ENCODE results near the gene MPC1L.
"Not testable (repeated sequence)": the region's sequence is repeated elsewhere in the genome, so short reads cannot be mapped to it uniquely, and the experiment has no call there.

The MPC1L gene

DNA sequence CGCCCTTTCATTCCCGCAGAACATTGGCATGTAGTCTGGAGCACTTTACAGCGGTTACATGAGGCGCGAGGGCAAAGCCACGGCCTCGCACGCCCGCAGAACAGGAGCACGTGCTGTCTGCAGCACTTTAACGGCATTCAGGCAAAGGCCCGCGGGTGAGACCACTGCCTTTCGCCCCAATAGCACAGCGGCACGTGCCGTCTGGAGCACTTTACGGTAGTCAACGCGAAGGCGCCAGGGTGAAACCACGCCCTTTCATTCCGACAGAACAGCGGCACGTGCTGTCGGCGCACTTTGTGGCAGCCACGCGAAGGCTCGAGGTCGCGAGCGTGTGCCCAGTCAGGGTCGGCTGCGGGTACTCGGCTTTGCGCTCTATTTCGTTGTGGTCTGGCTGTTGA is at the start of gene MPC1L:
Gene MPC1L (plus strand): TSS at position 290 of the 398 bp plus-strand sequence. CDS start 138 bp downstream, outside the sequence.
- no peak for DNase-seq

DNA sequence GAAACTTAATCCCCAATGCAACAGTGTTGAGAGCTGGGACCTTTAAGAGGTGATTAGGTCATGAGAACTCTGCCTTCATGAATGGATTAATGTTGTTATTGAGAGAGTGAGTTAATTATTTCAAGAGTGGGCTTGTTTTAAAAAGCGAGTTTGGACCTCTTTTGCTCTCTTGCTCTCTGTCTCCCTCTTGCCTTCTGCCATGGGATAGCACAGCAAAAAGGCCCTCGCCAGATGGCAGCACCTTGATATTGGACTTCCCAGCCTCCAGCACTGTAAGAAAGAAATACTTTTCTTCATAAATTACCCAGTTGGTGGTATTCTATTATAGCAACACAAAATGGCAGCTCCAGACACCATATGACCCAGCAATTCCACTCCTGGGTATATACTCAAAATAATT is 49.5 kb upstream of the MPC1L start:
- no peak for DNase-seq

DNA sequence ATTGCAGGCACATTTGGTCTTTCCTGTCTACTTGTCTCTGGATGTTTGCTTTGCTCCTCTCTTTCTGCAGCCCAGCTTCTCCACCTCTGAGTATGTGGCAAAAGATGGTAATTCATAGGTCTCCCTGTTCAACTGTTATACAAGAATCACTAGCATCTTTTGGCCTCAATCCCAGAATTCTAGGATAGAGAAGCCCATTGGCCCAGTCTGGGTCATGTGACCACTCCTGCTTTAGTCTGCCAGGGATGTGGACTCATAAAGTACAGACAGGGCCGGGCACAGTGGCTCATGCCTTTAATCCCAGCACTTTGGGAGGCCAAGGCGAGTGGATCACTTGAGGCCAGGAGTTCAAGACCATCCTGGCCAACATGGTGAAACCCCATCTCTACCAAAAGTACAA is 47.8 kb upstream of the MPC1L start:
- DNase-seq, result not testable (repeated sequence)

DNA sequence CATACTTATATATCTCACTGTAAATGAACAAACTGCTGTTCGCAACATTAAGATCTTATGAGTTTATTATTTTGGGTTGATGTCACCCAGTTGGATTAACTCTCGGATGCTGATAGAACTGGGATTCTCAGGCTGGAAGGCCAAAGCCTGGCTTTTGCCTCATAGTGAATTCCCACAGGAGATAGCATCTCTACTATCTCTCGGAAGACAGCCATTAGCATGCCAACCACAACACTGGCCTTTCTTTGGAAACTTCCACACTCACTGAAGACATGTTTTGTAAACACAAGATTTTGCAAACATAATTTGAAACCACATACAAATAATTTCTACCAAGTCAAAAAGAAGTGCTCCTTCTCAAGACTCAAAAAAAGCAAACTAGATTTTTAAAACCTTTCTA is 46.9 kb upstream of the MPC1L start:
- no peak for DNase-seq

DNA sequence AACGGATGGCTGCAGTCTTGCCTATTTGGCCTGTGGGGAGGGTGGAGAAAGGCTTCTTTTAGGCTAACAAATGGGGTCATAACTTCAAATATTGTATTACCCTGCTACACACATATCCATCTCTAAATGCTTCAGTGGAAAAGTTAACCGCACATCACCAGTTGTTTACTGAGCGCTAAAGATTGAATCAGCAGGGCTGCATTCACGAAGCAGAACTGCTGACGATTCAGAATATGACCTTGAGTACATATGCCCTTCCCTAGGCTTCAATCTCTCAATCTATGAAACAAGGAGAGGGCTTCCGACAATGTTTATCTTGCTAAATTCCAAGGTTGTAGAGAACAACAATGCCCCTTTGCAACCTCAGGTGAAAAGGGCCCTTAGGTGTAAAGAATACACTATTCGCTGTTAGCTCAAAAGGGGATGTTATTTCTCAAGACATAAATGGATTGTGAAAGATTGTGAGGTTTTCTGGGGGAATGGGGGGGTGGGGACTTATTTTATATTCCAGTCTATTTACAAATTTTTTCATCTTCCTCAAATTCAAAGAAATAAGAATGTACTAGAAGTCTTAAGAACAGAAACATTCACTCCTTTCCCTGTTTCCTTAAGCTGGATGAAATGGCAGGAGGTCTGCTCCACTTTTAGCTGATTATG is 45.1 kb upstream of the MPC1L start:
- no peak for DNase-seq

DNA sequence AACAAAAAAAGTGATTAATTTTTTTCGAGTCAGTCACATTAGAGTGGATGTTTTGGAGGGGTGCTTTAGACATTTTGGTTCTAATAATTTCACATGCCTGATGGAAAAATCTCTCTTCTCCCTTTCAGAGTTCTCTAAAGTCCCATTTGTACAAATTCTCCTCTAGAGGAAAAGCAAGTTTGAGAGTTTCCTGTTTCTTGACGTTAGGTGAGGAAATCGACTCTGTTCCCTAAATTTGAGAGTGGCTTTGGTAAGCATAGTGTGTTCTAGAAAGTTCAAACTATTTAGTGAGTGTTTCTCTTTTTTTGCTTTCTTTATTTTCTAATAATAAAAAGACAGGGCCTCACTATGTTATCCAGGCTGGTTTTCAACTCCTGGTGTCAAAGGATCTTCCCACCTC is 44.1 kb upstream of the MPC1L start:
- no peak for DNase-seq

DNA sequence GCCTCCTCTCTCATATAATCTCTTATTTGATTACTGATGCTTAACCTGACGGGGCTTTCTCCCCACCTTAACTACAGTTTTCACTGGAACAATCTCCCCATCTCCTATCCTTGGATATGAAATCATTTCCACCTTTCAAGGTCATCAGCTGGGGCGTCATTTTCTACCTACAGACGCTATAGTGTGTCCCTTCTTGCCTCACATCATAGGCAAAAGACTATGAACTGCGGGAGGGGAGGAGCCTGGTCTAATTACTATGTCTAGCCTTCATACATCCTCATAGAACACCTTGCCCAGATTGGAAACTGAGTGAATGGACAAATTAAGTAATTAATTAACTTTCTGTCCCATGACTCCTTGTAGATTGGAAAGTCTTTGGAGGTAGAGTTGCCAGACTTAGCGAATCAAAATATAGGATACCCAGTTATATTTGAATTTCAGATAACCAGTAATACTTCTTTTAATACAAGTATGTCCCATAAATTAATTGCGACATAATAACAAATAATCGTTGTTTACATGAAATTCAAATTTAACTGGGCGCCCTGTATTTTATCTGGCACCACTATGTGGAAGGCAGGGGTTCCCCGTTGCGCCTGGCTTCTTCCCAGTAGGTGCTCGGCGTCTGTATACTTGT is 43.2 kb upstream of the MPC1L start:
- DNase-seq, result no peak

DNA sequence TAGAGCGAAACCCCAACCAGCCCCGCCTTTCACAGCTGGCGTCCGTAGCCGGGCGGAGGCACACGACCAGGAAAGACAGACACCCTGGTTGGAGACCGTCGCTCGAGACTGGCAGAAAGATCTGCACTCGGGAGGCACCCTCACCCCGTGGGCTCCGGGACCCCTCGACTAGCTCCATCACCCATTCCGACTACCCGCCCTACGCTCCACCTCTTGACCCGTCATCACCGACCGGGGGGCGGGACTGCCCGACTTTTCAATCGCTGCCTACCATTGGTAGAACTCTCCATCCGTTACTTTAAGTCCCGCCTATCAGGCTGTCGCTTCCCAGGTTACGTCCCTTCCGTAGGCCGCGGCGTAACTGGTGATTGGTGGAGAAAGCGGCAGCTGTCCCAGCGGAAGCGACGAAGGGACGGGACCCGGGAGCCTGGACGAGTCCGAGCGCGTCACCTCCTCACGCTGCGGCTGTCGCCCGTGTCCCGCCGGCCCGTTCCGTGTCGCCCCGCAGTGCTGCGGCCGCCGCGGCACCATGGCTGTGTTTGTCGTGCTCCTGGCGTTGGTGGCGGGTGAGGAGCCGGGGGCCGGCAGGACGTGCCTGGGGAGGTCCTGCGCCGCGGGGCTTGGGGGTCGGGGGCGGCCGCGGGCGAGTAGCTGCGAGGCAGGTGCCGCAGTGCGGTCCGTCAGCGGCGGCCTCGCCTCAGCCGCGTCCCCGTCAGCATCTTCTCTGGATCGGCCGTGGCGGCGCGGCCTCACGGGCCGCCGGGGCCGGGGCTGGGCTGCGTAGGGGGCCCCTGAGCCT is 42.5 kb upstream of the MPC1L start, which contains the start of gene ATP6AP2:
Gene ATP6AP2 (plus strand): TSS at position 434 of the 799 bp plus-strand sequence. CDS start 96 bp downstream, at position 530.
- peak; percentile 79 for DNase-seq

DNA sequence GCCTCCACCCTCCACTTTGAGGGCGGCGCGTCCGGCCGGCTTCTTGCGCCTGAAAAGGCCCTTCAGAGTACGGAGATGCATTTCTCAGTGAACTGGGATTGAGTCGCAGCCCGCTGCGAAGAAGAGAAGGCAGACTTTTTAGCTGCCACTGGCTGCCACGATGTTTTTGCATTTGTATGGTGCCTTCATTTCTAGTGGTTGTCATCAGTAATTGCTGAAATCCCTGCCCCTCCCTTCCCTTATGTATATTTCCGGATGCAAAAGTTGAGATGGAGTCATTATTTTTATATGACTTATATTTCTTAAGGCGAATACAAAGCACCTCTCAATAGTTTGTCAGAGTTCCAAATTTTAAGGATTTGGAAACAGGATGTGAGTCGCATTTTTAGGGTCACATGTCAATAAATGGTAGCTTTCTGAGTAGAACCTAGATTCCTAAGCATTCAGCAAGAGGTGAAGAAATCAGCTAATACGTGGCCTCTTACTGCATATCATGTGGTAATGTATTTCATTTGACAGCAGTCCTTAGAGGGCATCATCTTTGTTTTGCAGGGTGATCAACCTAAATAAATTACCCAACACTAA is 41.8 kb upstream of the MPC1L start:
- no peak for DNase-seq

DNA sequence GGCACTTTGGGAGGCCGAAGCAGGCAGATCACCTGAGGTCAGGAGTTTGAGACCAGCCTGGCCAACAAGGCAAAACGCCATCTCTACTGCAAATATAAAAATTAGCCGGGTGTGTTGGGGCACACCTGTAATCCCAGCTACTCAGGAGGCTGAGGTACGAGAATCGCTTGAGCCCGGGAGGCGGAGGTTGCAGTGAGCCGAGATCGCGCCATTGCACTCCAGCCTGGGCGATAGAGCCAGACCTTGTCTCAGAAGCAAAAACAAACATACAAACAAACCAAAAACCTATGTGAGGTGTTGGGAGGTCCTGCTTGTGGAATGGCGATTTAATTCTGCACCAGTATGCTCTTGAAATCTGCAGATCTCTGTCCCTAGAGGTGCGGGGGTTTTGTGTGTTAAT is 41.0 kb upstream of the MPC1L start:
- not testable (repeated sequence) for DNase-seq

DNA sequence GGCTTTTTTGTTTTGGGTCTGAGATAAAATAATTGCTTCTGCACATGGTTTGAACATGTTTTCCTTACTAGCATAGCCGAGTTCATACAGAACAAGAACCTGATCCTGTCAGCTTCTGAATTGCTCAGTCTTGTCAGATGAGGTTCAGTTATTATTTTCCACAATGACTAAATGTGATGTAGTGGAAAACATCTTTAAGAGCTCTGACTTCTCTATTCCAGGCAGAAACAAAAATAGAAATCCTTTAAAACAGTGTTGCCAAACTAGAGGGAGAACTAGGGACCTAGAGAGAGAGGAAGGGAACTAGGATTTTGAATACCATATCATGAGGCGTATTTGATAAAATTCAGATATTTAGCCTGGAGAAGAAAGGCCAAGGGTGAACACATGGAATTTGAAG is 40.4 kb upstream of the MPC1L start:
- no peak for DNase-seq

DNA sequence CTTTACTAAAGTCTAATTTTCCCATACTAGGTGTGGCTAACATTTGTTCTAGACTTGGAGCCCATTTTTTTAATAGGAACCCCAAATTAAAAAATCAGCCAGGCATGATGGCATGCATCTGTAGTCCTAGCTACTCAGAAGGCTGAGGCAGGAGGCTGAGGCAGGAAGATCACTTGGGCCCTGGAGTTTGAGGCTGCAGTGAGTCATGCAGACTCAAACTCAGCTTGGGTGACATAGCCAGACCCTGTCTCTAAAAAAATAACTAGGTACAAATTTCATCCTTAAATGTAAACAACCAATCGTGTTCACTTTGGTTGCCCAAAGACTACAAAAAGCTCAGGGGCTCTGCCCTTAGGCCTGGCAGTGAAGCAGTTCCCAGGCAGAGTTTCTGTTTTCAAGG is 35.6 kb upstream of the MPC1L start:
- not testable (repeated sequence) for DNase-seq

DNA sequence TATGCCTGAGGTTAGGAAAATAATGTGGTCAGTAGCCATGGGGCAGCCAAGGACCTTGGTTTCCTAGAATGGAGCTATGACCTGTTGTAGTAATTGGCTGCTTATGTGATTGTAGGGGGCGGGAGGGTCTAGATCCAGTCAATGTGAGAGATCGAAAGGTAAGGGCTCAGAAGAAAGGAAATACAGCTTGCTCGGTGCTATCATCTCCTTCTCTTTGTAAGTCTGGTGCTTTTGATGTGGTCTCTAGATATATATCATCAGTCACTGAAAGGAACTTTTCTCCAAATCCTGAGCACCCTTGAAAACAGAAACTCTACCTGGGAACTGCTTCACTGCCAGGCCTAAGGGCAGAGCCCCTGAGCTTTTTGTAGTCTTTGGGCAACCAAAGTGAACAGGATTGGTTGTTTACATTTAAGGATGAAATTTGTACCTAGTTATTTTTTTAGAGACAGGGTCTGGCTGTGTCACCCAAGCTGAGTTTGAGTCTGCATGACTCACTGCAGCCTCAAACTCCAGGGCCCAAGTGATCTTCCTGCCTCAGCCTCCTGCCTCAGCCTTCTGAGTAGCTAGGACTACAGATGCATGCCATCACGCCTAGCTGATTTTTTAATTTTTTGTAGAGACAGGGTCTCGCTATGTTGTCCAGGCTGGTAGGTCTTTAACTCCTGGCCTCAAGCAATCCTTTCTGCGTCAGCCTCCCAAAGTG is 33.5 kb upstream of the MPC1L start:
- DNase-seq, result not testable (repeated sequence)

DNA sequence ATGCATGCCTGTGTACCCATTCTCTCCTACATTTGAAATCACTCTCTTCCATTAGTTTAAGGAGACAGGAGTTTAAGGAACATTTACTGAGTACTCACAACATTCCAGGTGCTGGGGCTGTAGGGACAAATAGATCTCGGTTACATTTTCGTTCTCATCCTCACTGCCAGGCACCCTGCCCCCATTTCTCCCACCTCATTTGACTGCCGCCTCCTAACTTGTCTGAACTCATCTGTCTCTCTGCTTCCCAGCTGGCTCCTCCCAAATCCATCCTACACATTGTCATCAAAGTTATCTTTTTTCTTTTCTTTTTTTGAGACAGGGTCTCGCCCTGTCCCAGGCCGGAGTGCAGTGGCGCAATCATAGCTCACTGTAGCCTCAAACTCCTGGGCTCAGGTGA is 19.8 kb upstream of the MPC1L start:
- DNase-seq, result no peak

DNA sequence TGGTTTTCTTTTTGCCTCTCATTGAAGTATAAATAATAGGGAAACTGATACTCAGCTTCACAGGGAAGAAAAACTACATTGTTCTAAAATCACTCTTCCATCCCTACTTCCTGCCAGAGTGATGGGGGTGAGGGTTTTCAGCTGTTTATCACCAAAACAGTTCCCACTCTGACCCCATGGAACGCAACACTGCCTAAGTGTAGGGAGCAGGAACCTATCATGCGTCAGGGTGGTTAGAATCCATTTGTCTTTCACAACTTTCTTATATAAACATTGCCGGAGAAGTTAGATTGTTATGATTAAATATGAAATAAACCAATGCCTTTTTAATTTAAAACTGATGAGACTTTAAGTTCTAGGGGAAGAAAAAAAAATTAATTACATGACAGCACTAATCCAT is 15.8 kb upstream of the MPC1L start:
- DNase-seq, result no peak

DNA sequence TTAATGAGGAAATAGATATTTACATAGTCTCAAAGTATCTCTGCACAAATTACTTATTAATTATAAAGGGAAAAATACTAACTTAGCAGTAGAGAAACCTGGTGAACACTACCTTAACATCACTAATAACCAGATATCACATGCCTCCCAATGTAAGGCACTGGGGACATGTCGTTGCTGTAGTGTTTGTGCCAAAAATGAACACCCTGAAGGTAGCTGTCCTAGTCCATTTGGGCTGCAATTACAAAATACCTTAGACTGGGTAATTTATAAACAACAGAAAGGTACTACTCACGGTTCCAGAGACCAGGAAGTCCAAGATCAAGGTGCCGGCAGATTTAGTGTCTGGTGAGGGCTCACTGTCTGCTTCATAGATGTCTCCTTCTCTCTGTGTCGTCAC is 10.7 kb upstream of the MPC1L start:
- no peak for DNase-seq

DNA sequence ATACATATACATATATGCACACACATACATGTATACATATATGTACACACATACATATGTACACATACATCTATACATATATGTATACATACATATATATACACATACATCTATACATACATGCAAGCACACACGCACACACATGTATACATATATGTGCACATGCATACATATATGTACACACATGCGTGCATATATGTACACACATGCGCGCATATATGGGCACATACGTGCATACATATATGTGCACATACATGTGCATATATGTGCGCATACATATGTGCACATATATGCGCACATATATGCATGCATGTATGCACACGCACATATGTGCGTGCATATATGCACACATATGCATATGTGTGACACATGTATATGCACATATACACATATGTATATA is 7.3 kb upstream of the MPC1L start:
- DNase-seq, result no peak

DNA sequence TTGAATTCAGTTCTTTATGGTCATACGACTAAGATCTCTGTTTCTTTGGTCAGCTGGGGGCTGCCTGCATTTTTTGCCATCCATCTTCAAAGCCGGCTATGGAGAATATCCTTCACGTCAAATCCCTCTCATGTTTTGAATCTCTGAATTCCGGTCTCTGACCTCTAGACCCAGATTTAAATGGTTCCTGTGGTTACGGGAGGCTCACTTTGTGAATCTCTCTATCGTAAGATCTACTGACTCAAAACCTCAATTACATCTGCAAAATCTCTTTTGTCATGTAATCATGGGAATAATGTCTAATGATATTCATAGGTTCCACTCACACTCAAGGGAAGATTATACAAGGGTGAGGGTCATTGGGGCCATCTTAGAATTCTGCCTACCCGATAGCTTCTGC is 5.7 kb upstream of the MPC1L start:
- no peak for DNase-seq

DNA sequence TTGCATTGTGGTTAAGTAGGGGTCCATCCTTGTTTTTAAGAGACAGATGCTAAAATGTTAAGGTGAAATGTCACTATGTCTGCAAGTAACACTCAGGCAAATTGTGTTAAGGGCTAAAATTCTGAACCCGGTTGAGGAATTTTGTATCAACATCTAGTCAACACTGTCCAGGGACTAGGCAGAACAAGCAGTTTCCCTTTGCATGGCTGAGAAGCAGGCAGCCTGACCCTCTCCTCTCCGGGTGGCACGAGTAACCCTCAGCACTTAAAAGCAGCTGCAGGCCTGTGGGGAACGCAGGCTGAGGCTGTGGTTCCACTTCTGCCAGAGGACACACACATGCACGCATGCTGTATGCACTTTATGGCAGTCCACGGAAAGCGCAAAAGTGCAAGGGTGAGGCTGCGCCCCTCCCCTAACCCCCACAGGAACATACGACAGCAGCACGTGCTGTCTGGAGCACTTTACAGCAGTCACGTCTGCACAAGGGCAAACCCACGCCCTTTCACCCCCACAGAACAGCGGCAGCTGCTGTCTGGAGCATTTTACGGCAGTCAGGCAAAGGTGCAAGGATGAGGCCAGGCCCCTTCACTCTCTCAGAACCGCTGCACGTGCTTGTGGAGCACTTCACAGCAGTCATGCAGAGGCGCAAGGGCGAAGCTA is 619 bp upstream of the MPC1L start:
- DNase-seq, result no peak

DNA sequence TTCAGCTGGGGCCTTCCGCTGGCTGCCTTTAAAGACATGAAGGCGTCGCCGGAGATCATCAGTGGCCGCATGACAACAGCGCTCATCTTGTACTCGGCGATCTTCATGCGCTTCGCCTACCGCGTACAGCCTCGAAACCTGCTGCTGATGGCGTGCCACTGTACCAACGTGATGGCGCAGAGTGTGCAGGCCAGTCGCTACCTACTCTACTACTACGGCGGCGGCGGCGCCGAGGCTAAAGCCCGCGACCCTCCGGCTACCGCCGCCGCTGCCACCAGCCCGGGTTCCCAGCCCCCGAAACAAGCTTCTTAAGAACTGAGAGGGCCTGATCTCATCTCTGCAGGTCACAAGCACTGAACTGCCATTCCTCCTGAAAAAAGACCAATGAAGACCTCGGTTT is 437 bp downstream of the MPC1L start:
- no peak for DNase-seq

DNA sequence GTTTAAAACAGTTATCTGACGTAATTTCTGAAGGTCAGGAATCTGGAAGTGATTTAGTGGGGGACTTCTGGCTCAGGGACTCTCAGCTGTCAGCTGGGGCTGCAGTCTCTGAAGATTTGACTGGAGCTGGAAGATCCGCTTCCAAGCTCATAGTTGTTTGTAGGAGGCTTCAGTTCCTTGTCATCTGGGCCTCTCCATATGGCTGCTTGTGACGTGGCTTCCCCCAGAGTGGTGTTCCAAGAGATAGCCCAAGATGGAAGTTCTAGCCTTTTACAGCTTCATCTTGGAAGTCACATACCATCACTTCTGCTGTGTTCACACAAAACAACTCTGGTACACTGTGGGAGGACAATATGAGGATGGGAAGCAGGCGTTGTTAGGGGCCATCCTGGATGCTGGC is 2.1 kb downstream of the MPC1L start:
- DNase-seq, result no peak

DNA sequence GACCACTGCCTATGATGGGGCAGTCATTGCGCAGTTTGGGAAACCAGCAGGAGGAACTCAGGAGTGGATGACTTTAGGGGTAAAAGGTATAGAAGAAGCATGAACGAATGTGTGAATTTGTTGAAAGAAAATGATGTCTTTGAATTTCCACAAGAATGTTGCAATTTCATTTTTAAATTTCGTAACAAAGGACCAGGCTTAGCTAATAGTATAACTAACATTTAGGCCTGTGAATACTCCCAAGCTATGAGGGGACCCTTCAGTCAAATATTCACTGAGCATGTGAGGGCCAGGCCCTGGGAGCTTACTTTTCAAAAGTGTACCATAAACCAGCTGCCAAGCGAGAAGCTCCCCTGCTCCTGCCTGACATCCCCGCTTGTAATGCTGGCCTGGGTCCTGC is 5.3 kb downstream of the MPC1L start:
- no peak for DNase-seq

Data from activated T-cell treated with anti-CD3 and anti-CD28 coated beads for 4 hours (primary cell).